ENCODE measurements around the gene PDE6A.

PDE6A gene

DNA sequence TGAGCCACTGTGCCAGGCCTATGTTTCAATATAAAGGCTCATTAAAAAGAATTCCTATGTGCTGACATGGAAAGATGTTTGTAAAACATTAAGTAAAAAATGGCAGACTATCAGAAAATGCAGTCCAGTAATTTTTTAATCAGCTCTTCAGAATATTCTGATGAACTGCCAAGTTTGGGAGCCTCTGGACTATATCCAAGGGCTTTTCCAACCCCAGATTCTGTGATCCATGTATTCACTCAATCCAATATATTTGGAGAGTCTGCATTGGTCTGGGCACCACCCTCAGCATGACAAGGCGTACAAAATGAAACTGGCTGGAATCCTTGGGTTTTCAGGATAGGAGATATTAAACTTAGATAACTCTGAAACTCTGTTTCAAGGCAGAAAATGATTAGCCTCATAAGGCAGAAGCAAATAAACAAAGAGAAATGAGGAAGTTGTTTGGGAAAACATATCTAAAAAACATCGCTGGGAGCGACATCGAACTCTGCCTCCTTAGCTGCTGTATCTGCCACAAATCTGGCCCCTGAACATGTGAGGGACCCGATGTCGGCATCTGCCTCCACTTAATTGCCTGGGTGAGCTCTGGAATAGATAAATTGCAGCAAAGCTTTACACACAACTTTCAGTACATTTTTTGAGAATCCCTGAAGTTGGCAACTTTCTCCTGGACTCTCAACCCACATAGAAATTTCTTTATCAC lies 14.4 kb downstream of the PDE6A start:
- no peak overlapping the region for H3K4me3 ChIP-seq (ENCODE audit: low read depth, low read length)
- DNase-seq (ENCODE audit: low read depth) = no peak
- TF ChIP-seq, protein P1, sequence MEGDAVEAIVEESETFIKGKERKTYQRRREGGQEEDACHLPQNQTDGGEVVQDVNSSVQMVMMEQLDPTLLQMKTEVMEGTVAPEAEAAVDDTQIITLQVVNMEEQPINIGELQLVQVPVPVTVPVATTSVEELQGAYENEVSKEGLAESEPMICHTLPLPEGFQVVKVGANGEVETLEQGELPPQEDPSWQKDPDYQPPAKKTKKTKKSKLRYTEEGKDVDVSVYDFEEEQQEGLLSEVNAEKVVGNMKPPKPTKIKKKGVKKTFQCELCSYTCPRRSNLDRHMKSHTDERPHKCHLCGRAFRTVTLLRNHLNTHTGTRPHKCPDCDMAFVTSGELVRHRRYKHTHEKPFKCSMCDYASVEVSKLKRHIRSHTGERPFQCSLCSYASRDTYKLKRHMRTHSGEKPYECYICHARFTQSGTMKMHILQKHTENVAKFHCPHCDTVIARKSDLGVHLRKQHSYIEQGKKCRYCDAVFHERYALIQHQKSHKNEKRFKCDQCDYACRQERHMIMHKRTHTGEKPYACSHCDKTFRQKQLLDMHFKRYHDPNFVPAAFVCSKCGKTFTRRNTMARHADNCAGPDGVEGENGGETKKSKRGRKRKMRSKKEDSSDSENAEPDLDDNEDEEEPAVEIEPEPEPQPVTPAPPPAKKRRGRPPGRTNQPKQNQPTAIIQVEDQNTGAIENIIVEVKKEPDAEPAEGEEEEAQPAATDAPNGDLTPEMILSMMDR (IDR thresholded peaks at IDR 0.05; ENCODE audit: low read depth, low read length, missing control alignments) = no peak

DNA sequence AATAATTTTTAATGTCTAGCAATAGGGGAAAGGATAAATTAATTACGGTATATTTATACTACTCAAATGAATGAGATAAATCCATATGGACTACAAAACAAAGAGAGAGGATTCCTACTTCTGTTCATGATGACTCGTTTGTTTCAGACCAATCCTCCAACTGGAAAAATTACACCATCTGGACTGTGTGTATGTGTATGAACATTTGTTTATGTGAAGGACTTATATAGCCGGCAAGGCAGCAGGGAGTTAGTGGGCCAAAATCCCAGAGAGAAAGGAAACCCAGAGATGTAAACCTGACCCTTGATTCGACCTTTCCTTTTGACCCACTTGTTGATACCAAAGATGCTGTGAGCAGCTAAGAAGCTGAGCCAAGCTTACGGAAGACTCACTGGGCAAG lies 20.1 kb downstream of the PDE6A start:
- TF ChIP-seq, protein P1 (IDR thresholded peaks at IDR 0.05; ENCODE audit: low read depth, low read length, missing control alignments) = no peak
- no peak overlapping the region for H3K4me3 ChIP-seq (ENCODE audit: low read depth, low read length)
- DNase-seq (ENCODE audit: low read depth) = no peak

DNA sequence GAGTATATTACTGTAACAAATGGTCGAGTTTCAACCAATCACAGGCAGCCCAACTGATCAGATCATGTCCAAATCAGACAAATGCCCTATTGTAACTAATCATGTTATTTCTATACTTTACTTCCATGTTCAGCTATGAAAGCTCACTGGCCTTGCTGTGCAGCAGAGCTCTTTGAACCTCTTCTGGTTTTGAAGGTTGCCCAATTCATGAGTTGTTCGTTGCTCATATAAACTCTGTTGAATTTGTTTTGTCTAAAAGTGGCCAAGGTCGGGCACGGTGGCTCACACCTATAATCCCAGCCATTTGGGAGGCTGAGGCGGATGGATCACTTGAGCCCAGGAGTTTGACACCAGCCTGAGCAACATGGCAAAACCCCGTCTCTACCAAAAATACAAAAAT lies 21.6 kb downstream of the PDE6A start:
- H3K4me3 ChIP-seq (ENCODE audit: low read depth, low read length) = no peak overlapping the region
- no peak for DNase-seq (ENCODE audit: low read depth)
- TF ChIP-seq, protein P1 (IDR thresholded peaks at IDR 0.05; ENCODE audit: low read depth, low read length, missing control alignments) = no peak

DNA sequence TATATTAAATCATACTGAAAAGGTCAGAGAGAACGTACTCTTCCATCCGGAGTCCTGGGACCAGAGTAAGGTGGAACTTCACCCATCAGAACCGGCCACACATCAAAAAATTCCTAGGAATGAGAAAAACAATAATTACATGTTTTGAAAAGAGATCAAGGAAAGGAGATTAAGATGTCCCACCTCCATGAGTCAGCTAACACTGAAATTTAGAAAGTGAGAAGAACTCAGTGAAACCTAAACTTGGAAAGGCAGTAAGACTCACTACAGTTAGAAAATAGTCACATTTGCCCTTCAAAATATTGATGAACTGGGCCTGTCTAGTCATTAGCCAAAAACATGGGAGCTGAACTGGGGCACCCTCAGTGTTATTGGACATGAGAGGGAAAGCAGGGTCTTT lies 23.0 kb downstream of the PDE6A start:
- H3K4me3 ChIP-seq (ENCODE audit: low read depth, low read length) = no peak overlapping the region
- TF ChIP-seq, protein P1 (IDR thresholded peaks at IDR 0.05; ENCODE audit: low read depth, low read length, missing control alignments) = no peak
- no peak for DNase-seq (ENCODE audit: low read depth)

DNA sequence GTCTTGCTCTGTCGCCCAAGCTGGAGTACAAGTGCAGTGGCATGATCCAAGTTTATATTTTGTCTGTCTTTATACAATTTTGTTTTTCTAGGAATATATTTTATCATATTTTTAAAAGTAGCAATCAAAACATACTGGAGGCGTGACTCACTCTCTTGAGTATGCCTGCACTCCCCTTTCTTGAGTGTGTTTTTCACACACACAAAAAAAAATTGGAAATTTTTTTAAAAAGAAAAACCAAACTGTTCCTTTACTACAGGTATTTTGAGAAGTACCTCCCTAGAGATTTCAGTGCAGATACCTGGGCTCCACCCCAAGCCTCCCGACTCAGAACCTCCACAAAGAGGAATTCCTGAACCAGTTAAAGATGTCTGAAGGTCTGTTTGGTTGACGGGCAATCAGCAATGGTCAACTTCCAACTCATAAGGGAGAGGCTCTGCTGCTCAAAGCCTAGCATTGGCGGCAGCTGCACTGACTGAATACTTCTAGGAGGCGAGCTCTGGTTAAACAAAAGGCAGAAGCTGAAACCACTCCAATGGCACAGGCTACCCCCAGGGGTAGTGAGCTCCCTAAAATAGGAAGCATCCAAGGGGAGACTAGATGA lies 27.4 kb downstream of the PDE6A start:
- DNase-seq (ENCODE audit: low read depth) = no peak
- TF ChIP-seq, protein P1 (IDR thresholded peaks at IDR 0.05; ENCODE audit: low read depth, low read length, missing control alignments) = no peak
- no peak overlapping the region for H3K4me3 ChIP-seq (ENCODE audit: low read depth, low read length)

DNA sequence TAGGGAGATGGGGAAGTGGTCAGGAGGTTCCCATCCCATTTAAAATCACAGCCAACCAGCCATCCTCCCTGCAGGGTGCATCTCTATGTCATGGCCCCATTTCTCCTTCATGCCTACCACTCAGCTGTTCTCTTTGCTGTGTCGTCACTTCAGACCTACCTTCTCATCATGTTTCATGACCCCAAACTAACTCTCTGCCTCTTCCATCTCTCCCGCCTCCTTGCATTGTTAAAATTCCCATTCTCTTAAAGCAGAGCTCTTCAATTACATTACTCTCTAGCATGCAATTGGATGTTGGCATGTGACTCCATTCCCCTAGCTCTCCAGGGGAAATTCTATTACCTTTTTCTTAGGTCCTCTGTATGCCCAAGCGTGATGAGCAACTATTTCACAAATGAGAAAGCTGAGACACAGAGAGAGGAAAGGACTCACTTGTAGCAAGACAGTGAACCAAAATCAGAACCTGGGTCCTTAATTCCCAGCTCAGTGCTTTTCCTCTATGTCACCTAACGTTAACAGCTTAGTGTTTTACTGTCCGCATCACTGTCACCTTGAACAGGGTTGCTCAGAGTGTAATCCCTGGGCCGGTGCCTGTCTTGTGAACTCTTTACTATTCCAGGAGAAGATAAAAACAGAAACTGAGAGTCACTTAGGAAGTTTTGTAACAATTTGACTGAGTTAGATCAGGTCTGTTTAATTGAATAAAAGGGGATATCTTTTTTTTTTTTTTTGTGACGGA lies 28.1 kb downstream of the PDE6A start:
- TF ChIP-seq, protein P1 (IDR thresholded peaks at IDR 0.05; ENCODE audit: low read depth, low read length, missing control alignments) = no peak
- DNase-seq (ENCODE audit: low read depth) = no peak
- H3K4me3 ChIP-seq (ENCODE audit: low read depth, low read length) = no peak overlapping the region
